Measurements from ENCODE around the gene HHATL.

Gene HHATL

GRCh38 chr3:42711491-42712343 lies 9.1 kb upstream of the HHATL start:
- DNase-seq = peak; percentile 33

DNA sequence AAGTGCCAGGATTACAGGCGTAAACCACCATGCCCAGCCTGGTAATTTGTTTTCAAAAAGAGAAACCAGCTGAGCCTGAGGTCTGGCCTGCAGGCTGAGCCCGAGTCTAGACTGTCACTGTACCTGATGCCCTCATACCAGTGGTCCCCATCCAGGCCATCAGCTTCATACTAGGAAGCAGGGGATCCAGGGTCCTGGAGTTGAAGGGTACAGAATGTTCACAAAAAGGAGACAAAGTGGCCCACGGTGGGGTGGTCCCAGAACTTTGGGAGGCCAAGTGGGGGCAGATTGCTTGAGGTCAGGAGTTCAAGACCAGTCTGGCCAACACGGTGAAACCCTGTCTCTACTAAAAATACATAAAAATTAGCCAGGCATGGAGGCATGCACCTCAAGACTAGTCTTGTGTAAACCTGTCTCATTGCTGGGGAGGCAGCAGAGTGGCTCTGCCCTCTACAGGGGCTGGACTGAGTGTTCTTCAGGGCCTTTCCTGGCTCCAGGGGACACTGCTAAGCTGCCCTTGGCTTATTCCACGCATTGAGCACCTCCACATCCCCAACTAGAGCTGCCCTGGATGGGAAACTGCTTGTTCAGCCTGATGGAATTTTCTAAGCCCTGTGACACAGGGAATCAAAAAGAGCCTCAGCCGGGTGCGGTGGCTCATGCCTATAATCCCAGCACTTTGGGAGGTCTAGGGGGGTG lies 7.9 kb upstream of the HHATL start:
- DNase-seq = peak; percentile 35

GRCh38 chr3:42709621-42710020 lies 7.0 kb upstream of the HHATL start:
- DNase-seq = peak; percentile 32

- DNase-seq = peak; percentile 43
Observed at GRCh38 chr3:42708611-42709151, 6.1 kb upstream of the HHATL start.

GRCh38 chr3:42707620-42708355 lies 5.2 kb upstream of the HHATL start:
- peak; percentile 34 for DNase-seq

DNA sequence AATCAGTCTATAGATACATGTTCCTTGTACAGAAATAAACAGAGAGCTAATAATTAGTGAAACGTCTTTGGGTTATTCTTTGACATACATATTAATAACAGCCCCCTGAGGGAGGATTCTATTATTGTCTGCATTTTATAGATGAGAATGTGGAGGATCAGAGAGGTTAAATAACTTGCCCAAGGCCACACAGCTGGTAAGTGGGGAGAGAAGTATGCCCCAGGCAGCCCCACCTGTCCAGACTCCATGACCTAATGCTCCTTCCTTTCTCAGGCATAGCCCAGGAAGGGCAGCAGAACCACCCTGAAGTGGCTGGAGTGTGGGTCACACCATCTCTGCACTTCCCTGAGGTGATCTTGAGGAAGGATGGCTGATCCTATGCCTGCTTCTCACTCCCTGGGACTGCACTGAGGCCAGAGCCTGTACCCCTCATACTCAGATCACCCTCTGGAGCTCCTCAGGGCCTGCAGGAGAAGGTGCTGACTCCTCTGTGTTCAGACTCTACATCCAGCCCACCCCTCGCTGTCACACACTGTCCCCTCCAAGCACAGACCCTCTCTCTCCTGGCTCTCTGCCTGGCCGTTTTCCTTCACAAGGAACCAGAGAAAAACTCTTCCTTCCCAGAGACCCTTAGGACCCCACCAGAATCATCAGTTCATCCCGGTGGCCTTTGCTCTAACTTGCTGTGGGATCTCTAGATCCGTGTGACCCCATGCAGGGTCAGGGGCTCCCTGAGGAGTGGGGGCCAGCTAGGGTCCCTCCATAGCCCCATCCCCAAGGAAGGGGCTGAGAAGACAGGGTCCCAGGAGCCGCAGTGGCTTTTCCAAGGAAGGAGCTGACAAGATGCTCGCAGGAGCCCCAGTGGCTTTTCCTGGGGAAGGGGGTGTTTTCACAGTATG lies 4.4 kb upstream of the HHATL start:
- no peak for DNase-seq

DNA sequence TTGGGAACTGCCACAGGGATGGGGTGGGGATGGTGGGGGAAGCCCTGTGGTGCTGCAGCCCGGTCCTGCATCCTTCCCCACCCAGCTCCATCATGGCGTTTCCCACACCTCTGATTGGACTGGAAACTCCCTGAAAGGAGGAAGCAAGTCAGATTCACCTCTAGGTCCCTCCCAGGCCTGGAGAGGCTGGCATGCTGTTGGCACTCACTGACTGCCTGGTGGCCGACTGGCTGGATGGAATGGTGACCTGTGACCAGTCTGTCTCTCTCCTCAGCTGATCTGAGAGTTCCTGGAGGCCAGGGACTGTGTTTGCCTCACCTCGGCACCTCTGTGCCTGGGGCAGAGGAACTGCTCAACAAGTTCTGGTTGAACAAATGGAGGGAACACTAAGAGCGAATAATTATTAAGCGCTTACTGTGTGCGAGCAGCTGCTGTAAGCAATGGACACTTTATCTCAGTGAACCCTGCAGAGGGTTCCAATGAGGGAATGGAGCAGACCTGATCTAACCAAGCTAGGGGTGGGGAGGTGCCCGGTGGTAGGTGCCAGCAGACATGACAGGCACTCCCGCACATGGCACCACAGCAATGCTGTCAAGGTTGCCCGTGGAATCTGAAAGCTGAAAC lies 3.5 kb upstream of the HHATL start:
- peak; percentile 23 for DNase-seq

DNA sequence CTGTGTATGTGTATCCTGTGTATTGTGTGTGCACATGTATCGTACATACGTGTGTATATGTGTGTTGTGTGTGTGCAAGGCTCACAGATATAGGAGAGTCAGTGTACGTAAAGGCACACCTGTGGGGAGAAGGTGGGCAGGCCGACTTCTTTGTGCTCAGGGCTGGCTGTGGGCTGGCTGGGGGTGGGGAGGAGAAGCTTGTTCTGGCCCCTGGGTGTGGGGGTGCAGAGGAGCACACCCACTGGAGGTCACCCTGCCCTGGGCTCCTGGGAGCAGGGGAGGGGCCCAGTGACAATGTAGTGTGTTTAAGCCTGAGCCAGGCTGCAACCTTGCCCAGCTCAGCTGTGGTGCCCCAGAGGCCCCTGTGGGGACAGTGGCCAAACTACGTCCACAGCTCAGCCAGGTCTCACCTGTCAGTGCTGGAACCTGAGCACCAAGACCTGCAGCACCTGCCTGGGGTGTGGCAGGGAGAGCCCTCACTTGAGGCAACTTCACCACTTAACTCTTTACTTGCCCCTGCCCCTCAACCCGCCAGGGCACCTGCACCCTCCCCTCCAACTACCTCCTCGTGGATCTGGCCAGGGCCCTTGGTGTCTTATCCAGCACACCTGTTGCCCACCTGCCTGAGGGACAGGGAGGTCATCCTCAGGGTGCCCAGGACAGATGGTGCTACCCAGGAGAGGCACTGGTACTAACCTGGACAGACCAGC lies 2.6 kb upstream of the HHATL start:
- DNase-seq = peak; percentile 40

DNA sequence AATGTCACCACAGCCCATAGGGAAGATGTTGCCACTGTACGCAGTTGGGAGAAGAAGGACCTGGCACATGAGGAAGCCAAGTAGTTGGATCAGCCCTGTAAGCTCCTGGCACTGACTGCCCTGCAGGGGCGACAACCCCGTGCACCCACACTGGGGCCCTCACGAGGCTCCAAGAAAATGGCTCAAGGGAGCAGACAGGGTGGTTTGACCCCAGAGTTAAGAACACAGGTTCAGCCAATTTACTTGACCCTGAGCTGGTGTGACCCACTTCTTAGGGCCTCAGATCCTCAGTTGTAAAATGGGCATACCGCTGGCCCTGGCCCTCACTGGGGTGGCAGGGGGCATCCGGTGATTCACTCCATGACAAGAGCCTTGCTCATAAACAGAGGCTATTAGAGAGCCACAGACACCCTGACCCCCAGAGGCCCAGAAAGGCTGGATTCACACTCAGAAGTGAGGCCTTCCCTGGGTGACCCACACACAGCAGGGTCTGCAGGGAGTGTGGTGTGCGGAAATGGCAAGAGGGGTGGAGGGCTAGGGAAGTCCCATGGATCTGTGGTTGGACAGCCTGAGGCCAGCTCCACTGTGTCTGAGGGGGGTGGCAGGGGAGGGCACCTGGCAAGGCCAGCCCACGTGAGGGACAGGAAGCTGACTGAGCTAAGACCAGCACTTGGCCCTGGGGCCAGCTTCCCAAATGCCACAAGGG lies 1.7 kb upstream of the HHATL start:
- peak; percentile 34 for DNase-seq

- DNase-seq = peak; percentile 37
Observed at GRCh38 chr3:42703695-42704025, 1.1 kb upstream of the HHATL start.

DNA sequence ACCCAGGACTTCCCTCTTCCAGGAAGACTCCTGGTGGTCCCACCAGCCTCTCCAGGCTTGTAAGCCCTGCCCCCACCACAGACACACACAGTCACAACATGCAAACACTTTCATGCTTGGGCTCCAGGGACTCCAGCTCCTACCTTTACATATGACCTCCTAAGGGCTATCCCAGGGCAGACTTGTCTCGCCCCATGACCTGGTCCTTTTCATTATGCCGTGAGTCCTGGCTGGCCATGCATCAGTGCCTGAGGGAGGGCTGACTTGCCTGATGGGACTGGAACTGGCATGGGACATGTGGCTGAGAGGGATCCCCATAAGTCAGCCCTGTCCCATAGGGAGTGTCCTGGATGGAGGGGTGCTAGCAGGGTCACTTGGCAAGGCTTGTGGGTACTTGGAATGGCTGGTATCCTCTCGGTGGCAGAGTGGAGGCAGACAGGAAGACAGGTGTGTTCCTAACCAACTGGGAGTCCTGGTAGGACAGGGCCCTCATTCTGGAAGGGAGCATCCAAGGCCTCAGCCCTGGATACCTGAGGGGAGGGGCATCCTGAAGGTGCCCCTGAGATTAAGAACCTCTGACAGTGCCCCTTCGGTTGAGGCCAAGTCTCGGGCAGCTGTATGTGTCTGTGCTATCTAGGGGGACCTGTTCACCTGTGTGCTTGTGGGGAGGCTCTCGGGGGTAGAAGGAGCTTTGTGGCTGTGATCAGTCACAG lies 540 bp upstream of the HHATL start:
- DNase-seq = peak; percentile 38

- DNase-seq = peak; percentile 85
Observed at GRCh38 chr3:42701371-42702065, 1.1 kb downstream of the HHATL start.

- peak; percentile 41 for DNase-seq
Observed at GRCh38 chr3:42700366-42701288, 2.0 kb downstream of the HHATL start.

DNA sequence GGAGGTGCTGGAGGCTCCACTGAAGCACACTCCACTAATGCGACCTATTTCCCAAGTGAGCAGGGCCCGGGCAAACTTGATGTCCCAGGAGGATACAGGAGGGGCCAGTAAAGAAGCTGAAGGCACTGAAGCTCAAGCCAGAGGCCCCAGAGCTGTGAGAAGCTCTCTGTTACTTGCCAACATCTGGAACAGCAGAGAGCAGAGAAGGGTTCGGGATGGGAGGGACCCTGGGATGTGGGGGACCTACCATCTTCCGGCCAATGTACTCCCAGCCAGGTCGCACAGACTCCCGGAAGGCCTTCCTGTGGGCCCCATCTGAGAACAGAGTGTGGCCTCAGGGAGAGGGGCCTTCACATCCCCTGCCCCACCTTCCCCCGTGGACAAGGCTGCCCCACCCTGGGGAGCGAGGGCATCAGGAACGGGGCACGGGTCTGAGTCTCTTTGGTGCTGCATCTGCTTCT lies 3.1 kb downstream of the HHATL start:
- peak; percentile 50 for DNase-seq

- peak; percentile 52 for DNase-seq
Observed at GRCh38 chr3:42698911-42699230, 3.7 kb downstream of the HHATL start.

DNA sequence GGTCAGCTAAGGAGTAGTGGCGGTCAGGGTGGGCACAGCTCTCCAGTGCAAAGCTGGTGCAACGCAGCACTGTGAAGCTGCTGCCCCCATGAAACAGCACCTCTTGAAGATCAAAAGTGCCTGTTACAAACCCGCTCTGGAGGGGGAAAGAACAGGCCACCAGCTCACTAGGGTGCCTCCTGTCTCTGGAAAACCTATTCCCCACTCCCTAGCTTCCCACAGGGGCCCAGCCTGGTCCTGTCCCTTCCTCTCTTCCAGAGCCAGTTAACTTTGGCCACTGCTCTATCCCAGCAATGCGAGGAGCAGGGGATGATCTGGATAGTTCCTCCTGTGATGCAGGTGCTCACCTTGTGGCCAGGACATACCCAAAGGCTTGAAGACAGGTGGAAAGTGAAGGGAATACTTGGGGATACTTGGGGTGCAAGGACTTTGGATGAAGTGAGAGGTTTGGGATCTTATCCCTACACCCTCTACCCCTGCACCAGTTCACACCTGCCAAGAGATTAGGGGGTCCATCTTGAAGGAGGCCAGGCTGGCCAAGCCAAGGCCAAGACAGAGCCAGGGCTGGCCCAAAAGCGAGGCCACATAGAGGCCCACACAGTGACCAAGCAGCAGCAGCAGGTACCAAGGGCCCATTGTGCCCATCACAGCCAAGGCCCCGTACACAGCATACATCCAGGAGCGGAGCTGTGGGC lies 4.2 kb downstream of the HHATL start:
- DNase-seq = peak; percentile 40

- DNase-seq = peak; percentile 28
Observed at GRCh38 chr3:42697289-42698051, 5.1 kb downstream of the HHATL start.

Measured in activated CD8-positive, alpha-beta memory T cell treated with anti-CD3 and anti-CD28 coated beads, Interleukin-2, amount 50 U/mL, for 48 hours (primary cell).